Bronchial epithelial cell (primary cell): ENCODE measurements around the gene NHS. TPM values are rescaled to one million over a fixed set of nuclear protein-coding genes. Genes with fewer than 3 reads are reported as not detected.

Experiments
- DNase-seq: peaks from one replicate; pipeline ENCODE4 v3.0.0-alpha.2; 2010; ENCODE audit warnings: low read depth
- FAIRE-seq: peaks from 2 replicates; lab custom pipeline; 2011; peaks lifted over from hg19 to GRCh38; lab: Jason Lieb, UNC
- H3K27me3 ChIP-seq: 2 replicates; pipeline ENCODE4 v1.5.1; 2011; ENCODE audit warnings: low read length; ENCODE audit not compliant: control insufficient read depth, insufficient read depth
- H3K36me3 ChIP-seq: 2 replicates; pipeline ENCODE4 v1.5.1; 2011; ENCODE audit warnings: low read length; ENCODE audit not compliant: control insufficient read depth, insufficient read depth
- H3K4me3 ChIP-seq: 2 replicates; pipeline ENCODE4 v1.5.1; 2011; ENCODE audit warnings: mild to moderate bottlenecking, low read depth, low read length, control low read depth
- total RNA-seq: library from RNA; depleted of rRNA; stranded (reverse); fragments of >200 nt; gene quantifications from 2 replicates; pipeline ENCODE4 v1.2.1, GENCODE V29; 2014
- TF ChIP-seq, protein P1 (sequence below): IDR thresholded peaks from 2 replicates; pipeline ENCODE4 v1.5.1; 2011; ENCODE audit warnings: mild to moderate bottlenecking, moderate library complexity, low read length, control low read depth, inconsistent platforms; ENCODE audit not compliant: insufficient read depth, severe bottlenecking

NHS gene
- total RNA-seq, 1 donor from 2014 or later = 0.79 TPM

DNA sequence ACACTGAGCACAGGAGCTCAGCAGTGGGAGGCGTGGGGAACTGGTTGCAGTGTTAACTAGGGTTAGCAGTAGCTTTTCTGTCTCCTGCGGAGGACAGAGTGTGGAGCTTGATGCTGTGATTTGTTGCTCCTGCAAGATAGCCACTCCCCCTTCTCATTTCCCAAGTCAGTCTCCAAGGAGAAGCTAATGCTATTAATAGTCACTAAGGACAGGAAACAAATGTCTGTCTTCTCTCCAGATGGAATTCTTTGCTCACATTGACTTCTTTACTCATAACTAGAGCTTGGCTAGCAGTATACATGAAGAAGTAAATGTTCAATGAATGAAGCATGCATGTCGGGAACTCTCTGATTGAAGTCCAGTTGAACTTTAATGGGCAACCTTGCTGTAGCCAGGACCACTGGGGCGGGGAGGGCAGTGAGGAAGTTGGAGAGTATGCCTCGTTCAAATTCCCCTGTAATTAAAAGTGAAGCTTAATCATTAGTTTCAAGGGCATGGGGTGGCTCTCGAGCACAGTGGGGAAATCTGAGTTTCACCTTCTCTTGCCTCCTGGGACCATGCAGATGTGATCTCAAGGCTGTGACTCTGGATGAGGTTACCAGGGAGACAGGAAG is 205.6 kb downstream of the NHS start:
- no peaks in the 10 kb centered on the region for H3K27me3 ChIP-seq
- FAIRE-seq (peak; percentile 55), DNase-seq (no peak)
- H3K4me3 ChIP-seq = no peak overlapping the region
- TF ChIP-seq, protein P1, sequence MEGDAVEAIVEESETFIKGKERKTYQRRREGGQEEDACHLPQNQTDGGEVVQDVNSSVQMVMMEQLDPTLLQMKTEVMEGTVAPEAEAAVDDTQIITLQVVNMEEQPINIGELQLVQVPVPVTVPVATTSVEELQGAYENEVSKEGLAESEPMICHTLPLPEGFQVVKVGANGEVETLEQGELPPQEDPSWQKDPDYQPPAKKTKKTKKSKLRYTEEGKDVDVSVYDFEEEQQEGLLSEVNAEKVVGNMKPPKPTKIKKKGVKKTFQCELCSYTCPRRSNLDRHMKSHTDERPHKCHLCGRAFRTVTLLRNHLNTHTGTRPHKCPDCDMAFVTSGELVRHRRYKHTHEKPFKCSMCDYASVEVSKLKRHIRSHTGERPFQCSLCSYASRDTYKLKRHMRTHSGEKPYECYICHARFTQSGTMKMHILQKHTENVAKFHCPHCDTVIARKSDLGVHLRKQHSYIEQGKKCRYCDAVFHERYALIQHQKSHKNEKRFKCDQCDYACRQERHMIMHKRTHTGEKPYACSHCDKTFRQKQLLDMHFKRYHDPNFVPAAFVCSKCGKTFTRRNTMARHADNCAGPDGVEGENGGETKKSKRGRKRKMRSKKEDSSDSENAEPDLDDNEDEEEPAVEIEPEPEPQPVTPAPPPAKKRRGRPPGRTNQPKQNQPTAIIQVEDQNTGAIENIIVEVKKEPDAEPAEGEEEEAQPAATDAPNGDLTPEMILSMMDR = no peak
- H3K36me3 ChIP-seq = no peaks in the 10 kb centered on the region

DNA sequence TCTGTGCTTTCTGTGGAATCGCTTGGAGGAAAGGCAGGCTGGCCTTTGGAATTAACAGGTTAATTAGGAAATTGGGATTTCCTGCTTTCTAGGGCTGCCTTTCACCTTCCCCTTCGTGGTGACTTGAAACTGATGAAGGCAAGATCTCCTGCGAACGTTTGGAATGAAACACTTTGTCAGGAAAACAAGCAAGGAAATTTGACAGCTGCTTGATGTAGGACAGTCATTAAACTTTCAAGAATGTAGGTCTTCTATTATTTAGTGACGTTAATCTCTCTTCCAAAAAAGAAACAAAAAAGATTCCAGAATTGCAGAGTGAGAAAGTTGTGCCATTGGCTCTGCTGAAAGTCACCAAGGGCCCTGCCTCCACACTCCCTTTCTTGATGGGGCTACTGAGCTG is 206.6 kb downstream of the NHS start:
- Histone ChIP-seq H3K27me3 (no peaks in the 10 kb centered on the region), H3K4me3 (no peak overlapping the region), H3K36me3 (no peaks in the 10 kb centered on the region)
- TF ChIP-seq, protein P1 = no peak
- FAIRE-seq (no peak), DNase-seq (no peak)

DNA sequence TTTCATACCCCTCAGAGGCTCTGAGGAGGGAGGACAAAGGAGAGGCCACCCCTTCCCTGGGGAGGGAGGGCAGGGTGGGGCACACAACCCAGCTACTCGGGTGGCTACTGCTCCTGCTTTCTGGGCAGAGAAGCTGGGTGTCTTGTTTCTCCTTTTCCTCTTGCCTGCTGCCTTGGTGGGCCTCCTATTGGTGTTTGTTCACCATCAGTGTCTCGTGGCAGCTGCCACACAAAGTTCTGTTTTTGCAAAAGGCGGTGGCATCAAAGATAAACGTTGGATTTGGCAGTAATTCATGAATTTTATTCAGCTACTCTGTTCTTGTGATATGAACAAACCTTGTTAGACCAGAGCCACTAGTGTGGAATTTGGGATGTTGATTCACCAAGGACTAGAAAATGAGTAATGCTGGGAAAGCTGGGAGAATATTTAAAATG is 209.3 kb downstream of the NHS start:
- Histone ChIP-seq H3K36me3 (no peaks in the 10 kb centered on the region), H3K4me3 (no peak overlapping the region), H3K27me3 (no peaks in the 10 kb centered on the region)
- no peak for FAIRE-seq
- DNase-seq = peak; percentile 42
- TF ChIP-seq, protein P1 = no peak

DNA sequence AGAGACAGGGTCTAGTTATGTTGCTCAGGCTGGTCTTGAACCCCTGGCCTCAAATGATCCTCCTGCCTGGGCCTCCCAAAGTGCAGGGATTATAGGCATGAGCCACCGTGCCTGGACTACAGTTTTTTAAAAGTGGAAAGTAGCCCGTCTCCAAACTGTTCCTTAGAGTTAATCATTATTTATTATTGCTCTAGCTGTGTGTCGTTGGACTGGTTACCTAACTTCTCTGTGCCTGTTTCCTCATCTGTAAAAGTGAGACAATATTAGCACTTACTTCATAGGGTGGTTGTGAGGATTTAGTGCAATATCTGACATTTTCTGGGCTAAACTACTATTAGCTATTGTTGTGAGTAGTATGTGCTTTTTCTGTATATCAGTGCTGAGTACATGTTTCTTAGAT is 210.0 kb downstream of the NHS start:
- TF ChIP-seq, protein P1 = no peak
- DNase-seq (no peak), FAIRE-seq (no peak)
- H3K36me3 ChIP-seq = no peaks in the 10 kb centered on the region
- H3K4me3 ChIP-seq = no peak overlapping the region
- no peaks in the 10 kb centered on the region for H3K27me3 ChIP-seq

DNA sequence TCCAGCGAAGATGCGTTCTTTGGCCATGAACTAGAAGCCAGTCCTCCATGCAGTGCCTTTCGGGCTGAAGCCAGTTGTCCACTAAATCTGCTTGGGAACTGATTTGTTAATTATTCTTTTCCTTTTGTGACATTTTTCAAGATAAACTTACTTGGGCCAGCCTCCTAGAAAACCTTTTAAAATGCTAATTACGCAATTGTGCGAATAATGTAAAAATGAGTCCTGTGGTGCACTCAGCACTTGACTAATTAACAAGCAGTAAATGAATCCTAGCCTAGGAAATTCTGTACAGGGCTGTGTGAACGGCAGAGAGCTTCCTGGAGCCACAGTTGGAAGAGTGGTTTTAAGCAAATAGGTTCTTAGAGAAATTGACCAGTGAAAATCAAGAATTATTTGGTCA is 212.4 kb downstream of the NHS start:
- TF ChIP-seq, protein P1 = no peak
- no peak overlapping the region for H3K4me3 ChIP-seq

DNA sequence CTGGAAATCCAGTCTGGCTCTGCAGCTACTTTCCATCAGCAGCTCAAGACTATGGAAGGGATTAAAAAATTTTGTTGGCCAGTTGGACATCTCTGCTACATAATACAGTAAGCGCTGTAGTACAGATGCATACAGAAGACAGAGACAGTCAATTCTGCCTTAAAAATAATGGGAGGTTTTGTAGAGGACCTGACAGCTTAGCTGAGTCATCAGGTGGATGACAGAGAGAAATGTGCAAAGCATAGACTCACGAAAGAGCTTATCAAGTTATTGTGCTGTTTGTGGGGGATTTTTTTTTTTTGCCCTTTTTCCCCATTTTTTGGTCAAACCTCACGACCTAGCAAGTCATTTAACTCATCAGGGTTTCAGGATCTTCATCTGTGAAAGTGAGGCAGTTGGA is 213.3 kb downstream of the NHS start:
- TF ChIP-seq, protein P1 = no peak
- FAIRE-seq (no peak), DNase-seq (no peak)
- H3K36me3 ChIP-seq = no peaks in the 10 kb centered on the region
- H3K4me3 ChIP-seq = no peak overlapping the region
- H3K27me3 ChIP-seq = no peaks in the 10 kb centered on the region

More for the DNA sequence above, 212.4 kb downstream of the NHS start:
- H3K27me3 ChIP-seq = no peaks in the 10 kb centered on the region
- no peaks in the 10 kb centered on the region for H3K36me3 ChIP-seq
- DNase-seq (no peak), FAIRE-seq (no peak)
